Ishikawa (cell line): ENCODE results near the gene MYO16.

ENCODE experiments used
- CREB1 ChIP-seq: IDR thresholded peaks from 2 replicates; pipeline ENCODE4 v1.6.1; 2012; ENCODE audit warnings: low read depth
- EP300 ChIP-seq: IDR thresholded peaks from 2 replicates; pipeline ENCODE4 v1.6.1; 2012; ENCODE audit warnings: borderline replicate concordance
- TCF12 ChIP-seq: IDR thresholded peaks from 2 replicates; pipeline ENCODE4 v1.6.1; 2012; ENCODE audit warnings: low read depth
- USF1 ChIP-seq: IDR thresholded peaks from 2 replicates; pipeline ENCODE4 v1.6.1; 2012
- YY1 ChIP-seq: IDR thresholded peaks from 2 replicates; pipeline ENCODE4 v1.6.1; 2012; ENCODE audit warnings: low read depth

GRCh38 chr13:108734676-108735075, 105.3 kb downstream of the MYO16 start:
- TF ChIP-seq USF1 (no peak), YY1 (no peak), EP300 (no peak), CREB1 (no peak), TCF12 (no peak)
